Liver (tissue), 9 donors: ENCODE measurements around the gene SLC22A15. TPM values are rescaled to one million over a fixed set of nuclear protein-coding genes. Genes with fewer than 3 reads are reported as not detected.

Experiments
- DNase-seq: peaks from one replicate; pipeline ENCODE4 v3.0.0-alpha.2; 2017; ENCODE audit warnings: low spot score
- H3K27ac ChIP-seq, 2 donors: one replicate each; pipeline ENCODE4 v1.7.0; 2013; ENCODE audit warnings: inconsistent platforms in 2 of 2, low read length in 2 of 2, control low read depth in 1 of 2, low read depth in 1 of 2, mild to moderate bottlenecking in 1 of 2
- H3K27me3 ChIP-seq, 4 donors: one replicate each; pipeline versions ENCODE4 v1.6.1 to v1.7.0; 2013; ENCODE audit warnings: low read length in 3 of 4, inconsistent platforms in 1 of 4, mild to moderate bottlenecking in 1 of 4, moderate library complexity in 1 of 4; ENCODE audit not compliant: control insufficient read depth in 4 of 4, insufficient read depth in 4 of 4
- H3K36me3 ChIP-seq, 4 donors: one replicate each; pipeline versions ENCODE4 v1.6.1 to v1.7.0; 2013; ENCODE audit warnings: low read length in 3 of 4, mild to moderate bottlenecking in 3 of 4, low read depth in 1 of 4, moderate library complexity in 1 of 4; ENCODE audit not compliant: control insufficient read depth in 4 of 4, insufficient read depth in 3 of 4
- H3K4me1 ChIP-seq, 4 donors: one replicate each; pipeline versions ENCODE4 v1.6.1 to v1.7.0; 2013; ENCODE audit warnings: low read length in 3 of 4, mild to moderate bottlenecking in 3 of 4, moderate library complexity in 1 of 4; ENCODE audit not compliant: control insufficient read depth in 4 of 4, insufficient read depth in 4 of 4
- H3K4me3 ChIP-seq, 3 donors: one replicate each; pipeline versions ENCODE4 v1.6.1 to v1.7.0; 2013; ENCODE audit warnings: low read length in 3 of 3, control low read depth in 1 of 3, low read depth in 1 of 3, mild to moderate bottlenecking in 1 of 3
- H3K9ac ChIP-seq, 2 donors: one replicate each; pipeline ENCODE4 v1.7.0; 2013; ENCODE audit warnings: low read length in 2 of 2, mild to moderate bottlenecking in 2 of 2, moderate library complexity in 2 of 2, control low read depth in 1 of 2, low read depth in 1 of 2
- H3K9me3 ChIP-seq, 4 donors: one replicate each; pipeline versions ENCODE4 v1.6.1 to v1.7.0; 2013; ENCODE audit warnings: low read length in 3 of 4; ENCODE audit not compliant: control insufficient read depth in 4 of 4
- CTCF ChIP-seq: fragments of 150-350 bp; IDR thresholded peaks from 2 replicates; pipeline ENCODE4 v1.5.1; 2017; ENCODE audit warnings: improper control_type of control experiment, low read depth, low read length; ENCODE audit not compliant: missing input control
- EGR1 ChIP-seq, 2 donors: IDR thresholded peaks; 2 replicates each; pipeline ENCODE4 v1.6.1; 2016 to 2018; ENCODE audit warnings: antibody characterized with exemption in 2 of 2, low read depth in 2 of 2
- FOXA1 ChIP-seq: IDR thresholded peaks from 2 replicates; pipeline ENCODE4 v1.6.1; 2016; ENCODE audit warnings: antibody characterized with exemption
- FOXA2 ChIP-seq: IDR thresholded peaks from 2 replicates; pipeline ENCODE4 v1.6.1; 2016; ENCODE audit warnings: antibody characterized with exemption
- GABPA ChIP-seq, 2 donors: IDR thresholded peaks in 1 of 2; conservative IDR thresholded peaks in 1 of 2; 2 replicates each; pipeline ENCODE4 v1.6.1; 2016; ENCODE audit warnings: antibody characterized with exemption in 2 of 2, mild to moderate bottlenecking in 1 of 2, moderate library complexity in 1 of 2
- HNF4A ChIP-seq, 2 donors: conservative IDR thresholded peaks; 2 replicates each; pipeline ENCODE4 v1.6.1; 2016; ENCODE audit warnings: antibody characterized with exemption in 2 of 2, mild to moderate bottlenecking in 2 of 2
- HNF4G ChIP-seq: IDR thresholded peaks from 2 replicates; pipeline ENCODE4 v1.6.1; 2016; ENCODE audit warnings: antibody characterized with exemption
- JUND ChIP-seq, 2 donors: IDR thresholded peaks; 2 replicates each; pipeline ENCODE4 v1.6.1; 2016; ENCODE audit warnings: antibody characterized with exemption in 2 of 2
- NR2F2 ChIP-seq: IDR thresholded peaks from 2 replicates; pipeline ENCODE4 v1.6.1; 2016; ENCODE audit warnings: antibody characterized with exemption
- RAD21 ChIP-seq, 2 donors: IDR thresholded peaks; 2 replicates each; pipeline ENCODE4 v1.6.1; 2016; ENCODE audit warnings: antibody characterized with exemption in 2 of 2, mild to moderate bottlenecking in 2 of 2
- REST ChIP-seq: IDR thresholded peaks from 2 replicates; pipeline ENCODE4 v1.6.1; 2016; ENCODE audit warnings: antibody characterized with exemption, mild to moderate bottlenecking
- RXRA ChIP-seq, 2 donors: IDR thresholded peaks; 2 replicates each; pipeline ENCODE4 v1.6.1; 2017 to 2018; ENCODE audit warnings: antibody characterized with exemption in 2 of 2, mild to moderate bottlenecking in 1 of 2
- SP1 ChIP-seq: IDR thresholded peaks from 2 replicates; pipeline ENCODE4 v1.6.1; 2018; ENCODE audit warnings: antibody characterized with exemption, mild to moderate bottlenecking
- YY1 ChIP-seq: IDR thresholded peaks from 2 replicates; pipeline ENCODE4 v1.6.1; 2016; ENCODE audit warnings: antibody characterized with exemption, mild to moderate bottlenecking
- WGBS: extraction: QIAGEN DNeasy Blood & Tissue Kit; methylation state at CpG from one replicate; pipeline ENCODE4 v1.1.7; 2013; 5-methylcytosine and 5-hydroxymethylcytosine counted together
- polyA plus RNA-seq, 2 donors: library from polyadenylated mRNA; stranded (reverse) in 1 of 2; unstranded in 1 of 2; fragments of 200-250 nt in 1 of 2; fragments of >200 nt in 1 of 2; fragmentation: Nextera tagmentation in 1 of 2; extraction: Ambion mirVana in 1 of 2; gene quantifications; one replicate each; pipeline versions ENCODE4 v1.2.1 to v1.2.3, GENCODE V29; 2013 to 2015
- total RNA-seq, 2 donors: library from RNA; depleted of rRNA; stranded (reverse); fragments of >200 nt; gene quantifications; one replicate each; pipeline ENCODE4 v1.2.3, GENCODE V29; 2014
- TF ChIP-seq, protein P1 (sequence below): IDR thresholded peaks from 2 replicates; pipeline ENCODE4 v1.6.1; 2016; ENCODE audit warnings: antibody characterized with exemption
- TF ChIP-seq, protein P2 (sequence below): IDR thresholded peaks from 2 replicates; pipeline ENCODE4 v1.6.1; 2016; ENCODE audit warnings: antibody characterized with exemption
- donor health status: healthy.
- donor health status: healthy.
- donor health status: healthy.
- donor health status: healthy.
- donor health status: healthy.

SLC22A15 gene
- total and polyA plus RNA-seq, 4 donors = 0.12 to 3.6 (median 0.83) TPM

DNA sequence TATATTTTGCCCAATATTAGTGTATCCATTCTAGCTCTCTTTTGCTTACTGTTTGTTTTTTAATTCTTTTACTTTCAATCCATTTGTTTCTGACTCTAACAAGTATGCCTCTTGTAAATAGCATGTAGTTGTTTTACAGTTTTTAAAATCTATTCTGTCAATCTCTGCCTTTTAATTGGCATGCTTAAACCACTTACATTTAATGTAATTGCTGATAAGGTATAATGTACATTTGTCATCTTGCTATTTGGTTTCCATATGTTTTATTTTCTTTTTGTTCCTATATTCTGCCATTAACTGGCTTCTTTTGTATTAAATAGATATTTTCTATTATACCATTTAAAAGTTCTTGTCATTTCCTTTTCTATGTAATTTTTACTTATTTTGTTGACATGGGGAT is 118.7 kb downstream of the SLC22A15 start (continued):
- TF ChIP-seq GABPA (IDR thresholded peaks at IDR 0.05 in 1 of 2, conservative IDR thresholded peaks at IDR 0.05 in 1 of 2) (no peak), HNF4G (no peak), RAD21 (IDR thresholded peaks at IDR 0.05) (no peak)

GRCh38 chr1:116096013-116096618 is 119.8 kb downstream of the SLC22A15 start:
- WGBS = 57% methylated on average over 1 of the region's 1 CpG
- TF ChIP-seq, protein P1, sequence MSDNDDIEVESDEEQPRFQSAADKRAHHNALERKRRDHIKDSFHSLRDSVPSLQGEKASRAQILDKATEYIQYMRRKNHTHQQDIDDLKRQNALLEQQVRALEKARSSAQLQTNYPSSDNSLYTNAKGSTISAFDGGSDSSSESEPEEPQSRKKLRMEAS = no peak
- TF ChIP-seq YY1 (no peak), RXRA (IDR thresholded peaks at IDR 0.05) (peak in 1 of 2 donors; percentile 37), NR2F2 (no peak), HNF4A (conservative IDR thresholded peaks at IDR 0.05) (peak; percentile 11 to 61), REST (no peak), EGR1 (IDR thresholded peaks at IDR 0.05; ENCODE audit: low read depth in 2 of 2) (no peak)
- TF ChIP-seq, protein P2, sequence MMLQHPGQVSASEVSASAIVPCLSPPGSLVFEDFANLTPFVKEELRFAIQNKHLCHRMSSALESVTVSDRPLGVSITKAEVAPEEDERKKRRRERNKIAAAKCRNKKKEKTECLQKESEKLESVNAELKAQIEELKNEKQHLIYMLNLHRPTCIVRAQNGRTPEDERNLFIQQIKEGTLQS = no peak
- Histone ChIP-seq H3K27ac (no peak overlapping the region), H3K9me3 (peaks cover 0 to 5% (median 2%) of the 10 kb centered on the region in 4 donors), H3K4me1 (no peaks in the 10 kb centered on the region), H3K27me3 (no peaks in the 10 kb centered on the region), H3K9ac (no peak overlapping the region), H3K4me3 (no peak overlapping the region), H3K36me3 (no peaks in the 10 kb centered on the region)
- DNase-seq = no peak

- Histone ChIP-seq H3K9me3 (peaks cover 0 to 5% (median 2%) of the 10 kb centered on the region in 4 donors), H3K27me3 (no peaks in the 10 kb centered on the region), H3K9ac (no peak overlapping the region), H3K27ac (no peak overlapping the region), H3K4me1 (no peaks in the 10 kb centered on the region), H3K4me3 (no peak overlapping the region), H3K36me3 (no peaks in the 10 kb centered on the region)
- no peak for DNase-seq
- whole genome bisulfite sequencing = 89% methylated on average over 1 of the region's 1 CpG
- TF ChIP-seq YY1 = no peak
- TF ChIP-seq FOXA2 = no peak
- TF ChIP-seq SP1 = no peak
- no peak for TF ChIP-seq HNF4A (conservative IDR thresholded peaks at IDR 0.05)
- TF ChIP-seq, protein P1 = no peak
- TF ChIP-seq CTCF = no peak
- no peak for TF ChIP-seq JUND (IDR thresholded peaks at IDR 0.05)
- TF ChIP-seq REST = no peak
- TF ChIP-seq RXRA (IDR thresholded peaks at IDR 0.05) = no peak
- TF ChIP-seq, protein P2 = no peak
- TF ChIP-seq EGR1 (IDR thresholded peaks at IDR 0.05; ENCODE audit: low read depth in 2 of 2) = no peak
- no peak for TF ChIP-seq FOXA1
- no peak for TF ChIP-seq HNF4G
- TF ChIP-seq NR2F2 = no peak
These were observed 121.3 kb downstream of the SLC22A15 start for GRCh38 chr1:116097626-116098025.
